Activated naive CD8-positive, alpha-beta T cell treated with anti-CD3 and anti-CD28 coated beads for 36 hours (primary cell): ENCODE results near the gene COL18A1. TPM values are rescaled to one million over a fixed set of nuclear protein-coding genes. Genes with fewer than 3 reads are reported as not detected.
"Not testable (repeated sequence)": the region's sequence is repeated elsewhere in the genome, so short reads cannot be mapped to it uniquely, and the experiment has no call there.

Experiments
- DNase-seq: peaks from one replicate; pipeline ENCODE4 v3.0.0; 2021
- H3K27ac Mint-ChIP-seq: one replicate; pipeline ENCODE4 v1.8.0; 2022; ENCODE audit warnings: mild to moderate bottlenecking, moderate library complexity, mixed read lengths
- H3K27me3 Mint-ChIP-seq: one replicate; pipeline ENCODE4 v1.8.0; 2022; ENCODE audit warnings: mild to moderate bottlenecking, mixed read lengths
- H3K36me3 Mint-ChIP-seq: one replicate; pipeline ENCODE4 v1.8.0; 2021; ENCODE audit warnings: mild to moderate bottlenecking, mixed read lengths
- H3K4me1 Mint-ChIP-seq: one replicate; pipeline ENCODE4 v1.8.0; 2021; ENCODE audit warnings: mixed read lengths
- H3K4me3 Mint-ChIP-seq: one replicate; pipeline ENCODE4 v1.8.0; 2022; ENCODE audit warnings: mild to moderate bottlenecking, moderate library complexity, mixed read lengths
- H3K9me3 Mint-ChIP-seq: one replicate; pipeline ENCODE4 v1.8.0; 2022; ENCODE audit warnings: mixed read lengths
- total RNA-seq, 2 experiments: library from RNA; stranded (reverse); gene quantifications; one replicate each; pipeline ENCODE4 v1.2.3, GENCODE V29; 2021

The COL18A1 gene
- total RNA-seq, 2 experiments from 2014 or later, result 3.5 to 4.0 TPM

GRCh38 chr21:45440736-45441350 is 35.9 kb downstream of the COL18A1 start:
- no peaks in the 10 kb centered on the region for H3K9me3 Mint-ChIP-seq
- no peak for DNase-seq
- peaks cover 2% of the 10 kb centered on the region for H3K4me1 Mint-ChIP-seq
- no peaks in the 10 kb centered on the region for H3K36me3 Mint-ChIP-seq
- H3K4me3 Mint-ChIP-seq, result no peak overlapping the region
- no peak overlapping the region for H3K27ac Mint-ChIP-seq
- peaks cover 7% of the 10 kb centered on the region for H3K27me3 Mint-ChIP-seq

GRCh38 chr21:45441431-45442255 is 36.7 kb downstream of the COL18A1 start:
- DNase-seq, result no peak
- H3K36me3 Mint-ChIP-seq, result no peaks in the 10 kb centered on the region
- no peaks in the 10 kb centered on the region for H3K4me1 Mint-ChIP-seq
- H3K4me3 Mint-ChIP-seq, result no peak overlapping the region
- H3K27ac Mint-ChIP-seq, result no peak overlapping the region
- no peaks in the 10 kb centered on the region for H3K9me3 Mint-ChIP-seq
- H3K27me3 Mint-ChIP-seq, result peaks cover 7% of the 10 kb centered on the region

DNA sequence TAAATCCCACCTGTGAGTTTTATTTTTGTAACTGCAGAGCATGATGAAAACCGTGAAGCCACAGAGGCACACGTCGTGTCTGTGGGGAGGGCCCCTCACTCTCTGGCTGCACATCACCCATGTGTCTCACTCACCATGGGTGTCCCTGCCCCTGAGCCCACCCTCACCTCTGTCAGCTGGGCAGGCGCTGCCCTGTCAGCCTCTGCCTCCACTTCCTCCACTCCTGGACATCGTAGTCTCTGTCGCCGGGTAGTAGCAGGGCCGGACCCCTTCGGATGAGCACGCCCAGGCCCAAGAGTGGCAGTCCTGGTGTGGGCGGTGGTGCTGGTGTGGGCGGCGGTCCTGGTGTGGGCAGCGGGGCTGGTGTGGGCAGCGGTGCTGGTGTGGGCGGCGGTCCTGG is 37.3 kb downstream of the COL18A1 start:
- H3K36me3 Mint-ChIP-seq, result no peaks in the 10 kb centered on the region
- H3K4me3 Mint-ChIP-seq, result no peak overlapping the region
- no peaks in the 10 kb centered on the region for H3K9me3 Mint-ChIP-seq
- peaks cover 7% of the 10 kb centered on the region for H3K27me3 Mint-ChIP-seq
- no peak for DNase-seq
- no peak overlapping the region for H3K27ac Mint-ChIP-seq
- H3K4me1 Mint-ChIP-seq, result no peaks in the 10 kb centered on the region

GRCh38 chr21:45442686-45443594 is 38.0 kb downstream of the COL18A1 start:
- H3K4me1 Mint-ChIP-seq, DNase-seq, H3K27me3 Mint-ChIP-seq, H3K36me3 Mint-ChIP-seq, H3K4me3 Mint-ChIP-seq, H3K27ac Mint-ChIP-seq, H3K9me3 Mint-ChIP-seq: not testable (repeated sequence)

DNA sequence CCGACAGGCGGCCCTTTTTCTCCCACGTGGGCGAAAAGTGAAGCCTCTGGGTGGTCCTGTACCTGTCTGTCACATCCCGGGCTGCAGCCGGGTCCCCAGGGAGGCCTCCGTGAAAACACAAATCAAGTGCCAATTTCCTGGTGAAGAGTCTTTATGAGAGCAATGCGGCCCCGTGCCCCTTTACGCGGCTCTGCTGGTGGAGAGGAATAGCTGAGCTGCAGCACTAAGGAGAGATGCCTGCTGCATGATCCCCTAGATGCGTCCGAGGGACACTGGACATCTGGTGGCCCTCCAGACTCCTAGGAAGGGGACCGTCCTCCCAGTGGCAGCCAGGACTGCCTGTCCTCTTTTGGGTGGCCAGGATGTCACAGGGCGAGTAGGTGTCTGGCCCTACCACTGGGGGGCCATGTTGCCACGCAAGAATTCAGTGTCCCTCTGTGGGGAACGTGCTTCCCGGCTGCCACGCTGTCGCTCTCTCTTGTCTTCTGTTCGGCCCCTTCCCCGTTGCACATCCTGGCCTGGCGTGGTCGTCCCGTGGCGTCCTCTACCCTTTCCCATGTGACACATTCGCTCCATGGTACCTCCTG is 38.7 kb downstream of the COL18A1 start:
- Mint-ChIP-seq H3K4me1 (no peaks in the 10 kb centered on the region), H3K27ac (no peak overlapping the region), H3K27me3 (peaks cover 10% of the 10 kb centered on the region), H3K4me3 (no peak overlapping the region), H3K36me3 (no peaks in the 10 kb centered on the region), H3K9me3 (no peaks in the 10 kb centered on the region)
- DNase-seq, result no peak

GRCh38 chr21:45444385-45444784 is 39.4 kb downstream of the COL18A1 start:
- Mint-ChIP-seq H3K27me3 (peaks cover 10% of the 10 kb centered on the region), H3K27ac (no peak overlapping the region), H3K9me3 (no peaks in the 10 kb centered on the region), H3K36me3 (no peaks in the 10 kb centered on the region), H3K4me1 (no peaks in the 10 kb centered on the region), H3K4me3 (no peak overlapping the region)
- DNase-seq, result no peak

- no peaks in the 10 kb centered on the region for H3K9me3 Mint-ChIP-seq
- H3K4me1 Mint-ChIP-seq, result no peaks in the 10 kb centered on the region
- H3K36me3 Mint-ChIP-seq, result no peaks in the 10 kb centered on the region
- H3K27me3 Mint-ChIP-seq, result peaks cover 10% of the 10 kb centered on the region
- no peak overlapping the region for H3K4me3 Mint-ChIP-seq
- DNase-seq, result no peak
- no peak overlapping the region for H3K27ac Mint-ChIP-seq
Measured at GRCh38 chr21:45445369-45445768, 40.4 kb downstream of the COL18A1 start.

DNA sequence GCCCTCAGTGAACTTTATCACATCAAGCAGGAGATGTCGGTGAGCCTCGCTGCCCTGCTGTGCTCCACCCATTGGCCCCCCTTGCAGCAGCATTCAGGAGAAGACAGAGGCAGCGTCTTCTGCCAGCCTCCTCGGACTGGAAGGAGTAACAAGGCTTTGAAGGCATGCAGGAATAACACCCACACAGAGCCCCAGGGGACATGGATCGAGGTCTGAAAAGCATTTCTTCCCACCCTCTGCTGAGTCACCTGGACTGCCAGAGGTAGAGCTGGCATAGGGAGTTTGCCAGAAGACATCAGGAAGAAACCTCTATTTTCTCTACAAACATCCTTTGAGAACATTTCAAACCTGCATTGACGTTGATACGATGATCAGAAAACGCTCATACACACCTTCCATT is 42.9 kb downstream of the COL18A1 start:
- H3K9me3 Mint-ChIP-seq, result no peaks in the 10 kb centered on the region
- peaks cover 10% of the 10 kb centered on the region for H3K27me3 Mint-ChIP-seq
- no peaks in the 10 kb centered on the region for H3K4me1 Mint-ChIP-seq
- DNase-seq, result no peak
- H3K27ac Mint-ChIP-seq, result no peak overlapping the region
- no peak overlapping the region for H3K4me3 Mint-ChIP-seq
- no peaks in the 10 kb centered on the region for H3K36me3 Mint-ChIP-seq

GRCh38 chr21:45448283-45448809 is 43.4 kb downstream of the COL18A1 start:
- Mint-ChIP-seq H3K27me3 (peaks cover 10% of the 10 kb centered on the region), H3K36me3 (no peaks in the 10 kb centered on the region), H3K27ac (no peak overlapping the region), H3K4me1 (no peaks in the 10 kb centered on the region), H3K4me3 (no peak overlapping the region), H3K9me3 (no peaks in the 10 kb centered on the region)
- no peak for DNase-seq

DNA sequence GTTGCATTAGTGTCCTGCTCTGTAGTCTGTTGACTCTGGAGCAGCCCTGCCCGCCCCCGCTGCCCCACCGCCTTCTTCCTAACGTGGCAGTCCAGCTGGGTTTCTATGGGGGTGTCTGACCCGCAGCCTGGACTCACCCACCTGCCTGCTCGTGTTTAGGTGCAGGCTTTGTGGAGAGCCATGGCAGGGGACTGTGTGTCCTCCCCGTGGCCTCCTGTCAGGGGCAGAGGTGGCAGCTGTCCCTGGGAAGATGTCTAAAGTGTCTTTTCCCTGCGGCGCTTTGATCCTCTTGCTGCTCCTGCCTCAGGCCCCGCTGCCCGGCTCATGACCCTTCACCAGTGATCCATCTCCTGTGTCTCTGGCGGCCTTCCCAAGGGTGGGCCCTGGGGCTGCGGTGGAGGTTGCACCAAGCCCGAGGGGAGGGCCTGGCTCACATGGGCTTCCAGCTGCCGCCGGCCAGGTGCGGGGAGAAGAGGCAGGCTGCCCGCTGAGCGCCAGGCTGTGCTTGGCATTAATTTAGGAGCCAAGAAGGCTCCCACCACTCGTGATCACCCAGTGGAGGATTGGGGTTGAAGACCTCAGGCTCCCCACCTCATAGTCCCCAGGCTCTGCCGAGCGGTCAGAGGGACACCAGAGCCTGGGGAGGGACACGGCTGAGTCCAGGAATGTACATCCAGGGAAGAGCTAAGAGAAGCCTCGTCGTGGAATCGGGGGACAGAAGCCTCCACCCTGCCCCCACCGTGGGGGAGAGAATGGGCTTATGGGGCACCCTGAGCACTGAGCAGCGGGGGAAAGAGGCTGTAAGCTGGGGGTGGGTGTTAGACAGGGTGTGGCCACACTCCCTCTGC is 44.1 kb downstream of the COL18A1 start:
- Mint-ChIP-seq H3K27ac (no peak overlapping the region), H3K27me3 (peaks cover 9% of the 10 kb centered on the region), H3K4me3 (no peak overlapping the region), H3K36me3 (no peaks in the 10 kb centered on the region), H3K4me1 (no peaks in the 10 kb centered on the region), H3K9me3 (no peaks in the 10 kb centered on the region)
- no peak for DNase-seq

DNA sequence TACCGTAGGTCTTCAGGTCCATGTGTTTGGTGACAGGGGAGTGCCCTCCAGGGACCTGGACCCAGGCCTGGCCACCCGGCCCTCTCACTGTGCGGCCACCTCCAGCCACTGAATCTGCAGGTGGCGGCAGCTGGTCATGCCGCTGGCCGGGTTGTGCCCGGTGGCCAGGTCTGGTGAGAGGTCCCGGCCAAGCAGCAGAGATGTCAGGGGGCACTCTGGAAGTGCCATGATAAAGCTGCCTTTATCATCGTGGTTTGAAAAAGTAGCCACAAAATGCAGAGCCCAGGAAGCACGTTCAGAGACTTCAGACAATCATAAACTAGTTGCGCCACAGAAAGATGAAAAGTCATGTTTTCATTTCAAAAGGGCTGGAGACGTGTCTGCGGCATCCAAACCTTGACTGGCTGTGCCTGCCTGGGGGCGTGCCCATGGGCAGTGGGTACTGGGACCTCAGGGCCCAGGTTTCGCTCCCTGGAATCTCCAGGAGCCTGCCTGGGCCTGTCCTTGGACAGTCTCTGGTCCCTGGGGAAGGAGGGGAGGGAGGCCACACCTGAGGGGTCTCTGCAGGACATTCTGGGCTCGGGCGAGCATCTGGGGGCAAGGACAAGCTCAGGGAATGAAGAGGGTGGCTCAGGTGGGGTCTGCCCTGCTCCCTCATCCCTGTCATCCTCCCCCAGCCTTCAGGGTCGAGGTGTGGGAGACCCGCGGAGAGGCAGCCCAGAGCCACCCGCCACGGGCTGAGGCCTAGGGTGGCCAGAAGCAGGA is 44.9 kb downstream of the COL18A1 start:
- Mint-ChIP-seq H3K27ac (no peak overlapping the region), H3K36me3 (no peaks in the 10 kb centered on the region), H3K4me1 (no peaks in the 10 kb centered on the region), H3K27me3 (peaks cover 4% of the 10 kb centered on the region), H3K9me3 (no peaks in the 10 kb centered on the region), H3K4me3 (no peak overlapping the region)
- no peak for DNase-seq

DNA sequence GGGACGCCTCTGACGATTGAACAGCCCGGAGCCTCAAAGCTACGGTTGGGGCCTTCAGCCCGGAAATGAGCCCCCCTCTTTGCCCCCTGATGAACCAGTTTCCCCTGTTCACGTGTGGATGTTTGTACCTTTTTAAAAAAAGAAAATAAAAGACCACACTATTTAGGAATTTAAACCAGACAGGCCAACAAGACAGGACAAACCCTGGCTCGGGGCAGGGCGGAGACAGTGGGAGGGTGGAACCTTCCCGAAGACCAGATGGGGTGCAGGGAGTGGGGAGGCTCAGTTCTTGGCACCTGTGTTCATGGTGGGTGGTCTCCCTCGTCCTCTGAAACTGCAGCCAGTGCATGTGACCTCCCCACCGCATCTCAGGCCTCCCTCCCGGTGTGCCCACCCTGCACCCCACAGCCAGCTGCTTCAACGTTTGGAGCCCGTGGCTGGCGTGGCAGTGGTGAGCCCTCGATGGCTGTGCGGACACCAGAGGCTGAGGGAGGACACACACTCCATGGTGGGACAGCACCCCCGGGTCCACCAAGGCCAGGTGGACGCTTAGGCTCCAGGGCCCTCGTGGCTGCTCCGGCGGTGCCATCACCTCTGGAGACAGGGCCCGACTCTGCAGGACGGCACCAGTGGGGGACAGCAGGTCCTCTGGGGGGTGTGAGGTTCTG is 45.6 kb downstream of the COL18A1 start:
- Mint-ChIP-seq H3K4me1 (no peaks in the 10 kb centered on the region), H3K4me3 (no peak overlapping the region)

DNA sequence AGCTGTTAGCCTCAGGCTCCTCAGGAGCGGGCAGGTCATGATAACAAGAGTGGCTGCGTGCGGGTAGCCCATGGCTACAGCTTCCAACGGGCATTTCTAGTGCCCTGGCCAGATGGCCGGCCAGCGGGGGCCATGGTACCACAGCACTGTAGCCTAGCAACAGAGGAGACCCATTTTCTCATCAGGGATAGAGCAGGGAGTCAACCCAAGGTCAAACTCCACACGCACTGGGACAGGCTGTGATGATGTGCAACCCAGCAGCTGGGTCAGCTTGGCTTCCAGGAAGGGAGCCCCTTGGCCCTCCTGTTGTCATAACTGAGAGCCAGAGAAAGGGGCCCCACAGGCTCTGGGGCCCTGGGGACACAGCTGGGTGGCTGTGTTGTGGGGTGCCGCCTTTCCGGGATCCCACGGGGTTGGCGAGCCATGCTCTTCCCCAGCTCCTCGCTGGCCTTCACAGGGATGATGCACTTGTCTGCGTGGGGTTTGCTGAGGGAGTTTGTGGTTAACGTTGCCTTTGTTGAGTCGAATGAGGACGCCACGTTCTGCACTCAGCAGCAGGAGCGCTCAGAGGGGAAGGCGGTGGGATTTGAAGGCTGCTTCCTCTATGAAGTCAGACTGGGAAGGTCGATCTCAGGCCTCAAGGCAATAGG is 46.3 kb downstream of the COL18A1 start:
- Mint-ChIP-seq H3K9me3 (no peaks in the 10 kb centered on the region), H3K4me3 (no peak overlapping the region), H3K4me1 (no peaks in the 10 kb centered on the region), H3K36me3 (no peaks in the 10 kb centered on the region), H3K27ac (no peak overlapping the region), H3K27me3 (peaks cover 4% of the 10 kb centered on the region)
- no peak for DNase-seq

More for the DNA sequence above, 45.6 kb downstream of the COL18A1 start:
- no peak for DNase-seq
- H3K27me3 Mint-ChIP-seq, result peaks cover 4% of the 10 kb centered on the region
- no peaks in the 10 kb centered on the region for H3K9me3 Mint-ChIP-seq
- no peak overlapping the region for H3K27ac Mint-ChIP-seq
- no peaks in the 10 kb centered on the region for H3K36me3 Mint-ChIP-seq
